Astrocyte of the cerebellum (primary cell): ENCODE data around the gene SERPINA12.

Source experiments
- DNase-seq: peaks from one replicate; pipeline ENCODE4 v3.0.0-alpha.2; 2011; ENCODE audit warnings: low read depth
- H3K4me3 ChIP-seq: 2 replicates; pipeline ENCODE4 v1.5.1; 2011; ENCODE audit warnings: mild to moderate bottlenecking, low read depth, low read length, moderate library complexity
- CTCF ChIP-seq: IDR thresholded peaks from 2 replicates; pipeline ENCODE4 v1.5.1; 2012; ENCODE audit warnings: low read length, low read depth, moderate library complexity, mild to moderate bottlenecking; ENCODE audit errors: missing control alignments
- in situ Hi-C: cut with HindIII; loops from 2 replicates; pipeline ENCODE4 v1.10.0; 2017; ENCODE audit warnings: low sequenced_read_pairs

SERPINA12 gene

GRCh38 chr14:94464290-94464689 is 45.0 kb downstream of the SERPINA12 start:
- TF ChIP-seq CTCF = no peak
- no peak overlapping the region for H3K4me3 ChIP-seq
- no peak for DNase-seq
- in situ Hi-C loops = no loop called here

GRCh38 chr14:94462763-94463572 is 46.3 kb downstream of the SERPINA12 start:
- H3K4me3 ChIP-seq = no peak overlapping the region
- TF ChIP-seq CTCF = no peak
- in situ Hi-C loops = no loop called here
- DNase-seq = no peak

DNA sequence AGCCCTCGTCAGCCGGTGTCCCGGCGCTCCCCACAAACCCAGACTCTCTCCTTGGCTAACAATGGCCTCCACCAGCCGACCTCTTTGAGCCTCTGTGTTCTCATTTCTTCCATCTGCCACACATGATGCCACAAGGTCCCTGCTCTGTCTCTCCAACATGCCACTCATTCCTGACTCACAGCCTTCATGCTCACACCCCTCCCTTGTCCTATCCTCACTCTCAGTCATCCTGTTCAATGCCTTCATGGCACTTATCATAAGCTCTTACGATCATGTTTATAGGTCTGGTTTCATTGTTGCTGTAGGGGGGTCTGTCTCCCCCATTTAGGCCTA is 47.1 kb downstream of the SERPINA12 start:
- in situ Hi-C loops = no loop called here
- no peak for TF ChIP-seq CTCF
- DNase-seq = no peak
- no peak overlapping the region for H3K4me3 ChIP-seq

GRCh38 chr14:94461526-94462218 is 47.6 kb downstream of the SERPINA12 start:
- in situ Hi-C loops = no loop called here
- H3K4me3 ChIP-seq = no peak overlapping the region
- TF ChIP-seq CTCF = no peak
- DNase-seq = no peak

- DNase-seq = no peak
- in situ Hi-C loops = no loop called here
- no peak overlapping the region for H3K4me3 ChIP-seq
- TF ChIP-seq CTCF = no peak
Measured at GRCh38 chr14:94460631-94461416, 48.4 kb downstream of the SERPINA12 start.

- DNase-seq = no peak
- in situ Hi-C loops = no loop called here
Measured at GRCh38 chr14:94458558-94459205, 50.6 kb downstream of the SERPINA12 start.

More at GRCh38 chr14:94458558-94459205, 50.6 kb downstream of the SERPINA12 start:
- no peak for TF ChIP-seq CTCF
- no peak overlapping the region for H3K4me3 ChIP-seq
